ENCODE measurements around the gene LSM7.

- no peak for TF ChIP-seq CTCF (IDR thresholded peaks at IDR 0.05)
- no peak for TF ChIP-seq TCF7L2 (IDR thresholded peaks at IDR 0.05; ENCODE audit: low read depth, low read length)
- TF ChIP-seq REST (IDR thresholded peaks at IDR 0.05; ENCODE audit: insufficient read depth in 1 of 2, low read depth in 2 of 2, low read length in 1 of 2): no peak
Measured at GRCh38 chr19:2358548-2359173, 30.3 kb upstream of the LSM7 start.

Data from Panc1 (cell line).